HL-60 (cell line): ENCODE results near the gene TUT7.
"Not testable (repeated sequence)": the region's sequence is repeated elsewhere in the genome, so short reads cannot be mapped to it uniquely, and the experiment has no call there.

Experiments used
- DNase-seq, 2 experiments: peaks; one replicate each; pipeline ENCODE4 v3.0.0-alpha.2; 2010 to 2020; ENCODE audit warnings: low read depth in 1 of 2, low spot score in 1 of 2
- H3K27ac ChIP-seq: fragments of 250-450 bp; sonication (Bioruptor Pico); replicated peaks from 2 replicates; pipeline ENCODE4 v1.5.1; 2020; ENCODE audit warnings: mild to moderate bottlenecking, moderate library complexity
- H3K27me3 ChIP-seq: fragments of 250-450 bp; sonication (Bioruptor Pico); 2 replicates; pipeline ENCODE4 v1.5.1; 2021; ENCODE audit warnings: mild to moderate bottlenecking, moderate library complexity; ENCODE audit not compliant: insufficient read depth, poor library complexity, severe bottlenecking
- H3K4me3 ChIP-seq: replicated peaks from 2 replicates; pipeline ENCODE4 v1.5.1; 2011; ENCODE audit warnings: mild to moderate bottlenecking, control low read depth, low read length; ENCODE audit not compliant: insufficient read depth
- CTCF ChIP-seq: IDR thresholded peaks from one replicate; pipeline ENCODE4 v1.5.1; 2011; ENCODE audit warnings: low read length, control low read depth, inconsistent platforms; ENCODE audit not compliant: insufficient read depth
- GABPA ChIP-seq: IDR thresholded peaks from 2 replicates; pipeline ENCODE4 v1.6.1; 2012; ENCODE audit warnings: low read depth
- POLR2AphosphoS5 ChIP-seq: IDR thresholded peaks from 2 replicates; pipeline ENCODE4 v1.6.1; 2012; ENCODE audit warnings: low read depth
- REST ChIP-seq: IDR thresholded peaks from 2 replicates; pipeline ENCODE4 v1.6.1; 2012; ENCODE audit warnings: low read depth; ENCODE audit not compliant: insufficient replicate concordance
- SPI1 ChIP-seq: IDR thresholded peaks from 2 replicates; pipeline ENCODE4 v1.6.1; 2012; ENCODE audit warnings: low read depth, mild to moderate bottlenecking, borderline replicate concordance

The TUT7 gene

GRCh38 chr9:86300701-86301100 is 53.5 kb downstream of the TUT7 start:
- H3K27ac ChIP-seq: no peak overlapping the region
- TF ChIP-seq POLR2AphosphoS5: no peak
- TF ChIP-seq GABPA: no peak
- no peak for TF ChIP-seq CTCF
- TF ChIP-seq SPI1: no peak
- TF ChIP-seq REST: no peak
- H3K4me3 ChIP-seq: no peak overlapping the region
- DNase-seq: no peak
- H3K27me3 ChIP-seq: no peaks in the 10 kb centered on the region

GRCh38 chr9:86298873-86299272 is 55.3 kb downstream of the TUT7 start:
- H3K27me3 ChIP-seq: no peaks in the 10 kb centered on the region
- no peak overlapping the region for H3K4me3 ChIP-seq
- H3K27ac ChIP-seq: no peak overlapping the region
- TF ChIP-seq CTCF: no peak
- TF ChIP-seq REST: no peak
- no peak for DNase-seq

- H3K4me3 ChIP-seq, H3K27ac ChIP-seq, DNase-seq, H3K27me3 ChIP-seq: not testable (repeated sequence)
Observed at GRCh38 chr9:86290341-86290740, 63.9 kb downstream of the TUT7 start.

- no peaks in the 10 kb centered on the region for H3K27me3 ChIP-seq
- H3K27ac ChIP-seq: no peak overlapping the region
- TF ChIP-seq POLR2AphosphoS5 (no peak), SPI1 (no peak), CTCF (no peak), REST (no peak), GABPA (no peak)
- DNase-seq: no peak
- no peak overlapping the region for H3K4me3 ChIP-seq
Observed at GRCh38 chr9:86288499-86289198, 65.6 kb downstream of the TUT7 start.
